Ovary (tissue), 3 donors: Measurements from ENCODE around the gene HCLS1.

Experiments used
- CTCF ChIP-seq, 3 donors: fragments of 450-650 bp in 2 of 3; fragments of 200-600 bp in 1 of 3; IDR thresholded peaks; one replicate each; pipeline versions ENCODE4 v1.5.1 to v1.8.0; 2016 to 2022; ENCODE audit warnings: antibody characterized with exemption in 3 of 3, mild to moderate bottlenecking in 1 of 3
- POLR2A ChIP-seq: fragments of 450-650 bp; IDR thresholded peaks from one replicate; pipeline ENCODE4 v1.6.1; 2017; ENCODE audit warnings: antibody characterized with exemption, mild to moderate bottlenecking, moderate library complexity
- donor health status: DM: no; HTN: no; CAD: no.

GRCh38 chr3:121584418-121584817 lies 76.3 kb downstream of the HCLS1 start:
- TF ChIP-seq CTCF (IDR thresholded peaks at IDR 0.05) = no peak
- no peak for TF ChIP-seq POLR2A
